IMR-90 (cell line): ENCODE measurements around the gene AKAP13. TPM values are rescaled to one million over a fixed set of nuclear protein-coding genes. Genes with fewer than 3 reads are reported as not detected.

Source experiments
- ATAC-seq: fragments of 200-7000 bp; cut with Tn5 transposase; 2 replicates; pipeline ENCODE4 v1.9.1; 2020; ENCODE audit warnings: low read depth, mild to moderate bottlenecking, moderate library complexity
- BruUV-seq: library from RNA; stranded (reverse); fragments of 400-500 nt; replicated peaks from 2 replicates; lab custom pipeline; 2021; lab: Mats Ljungman, UMichigan
- CTCF ChIA-PET: fragments of 300-600 bp; formaldehyde crosslinking; extraction: SDS; loops from one replicate; lab custom pipeline; 2021; ENCODE audit warnings: antibody characterized with exemption; lab: Yijun Ruan, JAX
- POLR2A ChIA-PET: fragments of 300-600 bp; sonication (Branson Sonifier 250); formaldehyde crosslinking; loops from one replicate; lab custom pipeline; 2022; ENCODE audit warnings: antibody characterized with exemption; ENCODE audit not compliant: unreplicated experiment; lab: Charles Lee
- DNase-seq: peaks from one replicate; pipeline ENCODE4 v3.0.0; 2013
- H2AFZ ChIP-seq: replicated peaks from 2 replicates; pipeline ENCODE3; 2013; ENCODE audit warnings: low read length, mild to moderate bottlenecking; ENCODE audit not compliant: poor library complexity
- H2AK5ac ChIP-seq: 2 replicates; pipeline ENCODE4 v1.6.1; 2013; ENCODE audit warnings: low read depth, low read length, inconsistent platforms
- H2AK9ac ChIP-seq: replicated peaks from 2 replicates; pipeline ENCODE3; 2013; ENCODE audit warnings: mild to moderate bottlenecking, low read depth, low read length, moderate library complexity; ENCODE audit not compliant: poor library complexity
- H2BK120ac ChIP-seq: 2 replicates; pipeline ENCODE4 v1.6.1; 2013; ENCODE audit warnings: low read depth, low read length, inconsistent platforms
- H2BK15ac ChIP-seq: 3 replicates; pipeline ENCODE4 v1.6.1; 2013; ENCODE audit warnings: low read depth, low read length, inconsistent platforms
- H2BK20ac ChIP-seq: 2 replicates; pipeline ENCODE4 v1.6.1; 2013; ENCODE audit warnings: low read depth, mild to moderate bottlenecking, inconsistent platforms, low read length, moderate library complexity
- H2BK5ac ChIP-seq: 2 replicates; pipeline ENCODE4 v1.6.1; 2013; ENCODE audit warnings: mild to moderate bottlenecking, low read depth, low read length, inconsistent platforms; ENCODE audit not compliant: poor library complexity, severe bottlenecking
- H3K14ac ChIP-seq: replicated peaks from 2 replicates; pipeline ENCODE4 v1.6.1; 2013; ENCODE audit warnings: low read depth, low read length, inconsistent platforms
- H3K18ac ChIP-seq: 2 replicates; pipeline ENCODE4 v1.6.1; 2013; ENCODE audit warnings: low read depth, low read length, control low read depth
- H3K23ac ChIP-seq: 2 replicates; pipeline ENCODE4 v1.6.1; 2013; ENCODE audit warnings: low read depth, low read length, inconsistent platforms
- H3K27ac ChIP-seq: 2 replicates; pipeline ENCODE4 v1.5.1; 2013; ENCODE audit warnings: mild to moderate bottlenecking, control low read depth, low read length; ENCODE audit not compliant: insufficient read depth
- H3K27me3 ChIP-seq: 2 replicates; pipeline ENCODE4 v1.6.1; 2013; ENCODE audit warnings: low read length; ENCODE audit not compliant: control insufficient read depth, insufficient read depth
- H3K36me3 ChIP-seq: 2 replicates; pipeline ENCODE4 v1.6.1; 2013; ENCODE audit warnings: low read length, mixed read lengths; ENCODE audit not compliant: control insufficient read depth, insufficient read depth
- H3K4ac ChIP-seq: 2 replicates; pipeline ENCODE4 v1.6.1; 2013; ENCODE audit warnings: low read depth, low read length, inconsistent platforms
- H3K4me1 ChIP-seq: 2 replicates; pipeline ENCODE4 v1.6.1; 2013; ENCODE audit warnings: low read length, mixed read lengths; ENCODE audit not compliant: control insufficient read depth, insufficient read depth
- H3K4me2 ChIP-seq: 2 replicates; pipeline ENCODE4 v1.6.1; 2013; ENCODE audit warnings: low read depth, mild to moderate bottlenecking, control low read depth, low read length, moderate library complexity
- H3K4me3 ChIP-seq: 2 replicates; pipeline ENCODE4 v1.5.1; 2013; ENCODE audit warnings: low read depth, mild to moderate bottlenecking, control low read depth, low read length, moderate library complexity; ENCODE audit not compliant: insufficient read depth
- H3K56ac ChIP-seq: 2 replicates; pipeline ENCODE4 v1.6.1; 2013; ENCODE audit warnings: low read length, inconsistent platforms; ENCODE audit not compliant: insufficient read depth; ENCODE audit errors: extremely low read depth
- H3K79me1 ChIP-seq, 2 experiments: 2 replicates each; pipeline ENCODE4 v1.6.1; 2013; ENCODE audit warnings: low read length in 2 of 2, inconsistent platforms in 1 of 2, low read depth in 1 of 2
- H3K9ac ChIP-seq: 2 replicates; pipeline ENCODE4 v1.6.1; 2013; ENCODE audit warnings: low read depth, low read length, control low read depth
- H3K9me1 ChIP-seq: 2 replicates; pipeline ENCODE4 v1.6.1; 2013; ENCODE audit warnings: low read length, inconsistent platforms; ENCODE audit not compliant: insufficient read depth
- H3K9me3 ChIP-seq: 2 replicates; pipeline ENCODE4 v1.6.1; 2013; ENCODE audit warnings: low read length; ENCODE audit not compliant: control insufficient read depth, insufficient read depth
- H4K20me1 ChIP-seq: 2 replicates; pipeline ENCODE4 v1.6.1; 2013; ENCODE audit warnings: low read length, inconsistent platforms; ENCODE audit not compliant: insufficient read depth
- H4K5ac ChIP-seq: 2 replicates; pipeline ENCODE4 v1.6.1; 2013; ENCODE audit warnings: mild to moderate bottlenecking, low read depth, low read length, control low read depth
- H4K8ac ChIP-seq, 2 experiments: 2 replicates each; pipeline ENCODE4 v1.6.1; 2013; ENCODE audit warnings: low read depth in 2 of 2, low read length in 2 of 2, control low read depth in 1 of 2, inconsistent platforms in 1 of 2
- H4K91ac ChIP-seq: 2 replicates; pipeline ENCODE4 v1.6.1; 2013; ENCODE audit warnings: low read depth, low read length, inconsistent platforms; ENCODE audit not compliant: insufficient read depth
- BHLHE40 ChIP-seq: fragments of 150-350 bp; IDR thresholded peaks from 2 replicates; pipeline ENCODE4 v1.6.1; 2016; ENCODE audit warnings: mild to moderate bottlenecking, low read depth, low read length
- MAZ ChIP-seq: IDR thresholded peaks from 2 replicates; pipeline ENCODE4 v1.6.1; 2012; ENCODE audit warnings: low read depth, mild to moderate bottlenecking, low read length, improper control_type of control experiment, moderate library complexity, borderline replicate concordance
- RAD21 ChIP-seq: IDR thresholded peaks from 2 replicates; pipeline ENCODE4 v1.6.1; 2012; ENCODE audit warnings: low read length, improper control_type of control experiment
- SMC3 ChIP-seq: fragments of 150-350 bp; IDR thresholded peaks from 2 replicates; pipeline ENCODE4 v1.6.1; 2016; ENCODE audit warnings: low read depth, mild to moderate bottlenecking, antibody characterized with exemption, low read length, moderate library complexity
- WGBS, 2 experiments: methylation state at CpG; one replicate each; pipeline versions ENCODE4 v1.1.5 to v1.1.7; 2013; ENCODE audit warnings: missing lambda C conversion rate in 2 of 2; ENCODE audit not compliant: insufficient read length in 1 of 2; ENCODE audit errors: extremely low coverage in 2 of 2; 5-methylcytosine and 5-hydroxymethylcytosine counted together
- dilution Hi-C: fragments of 300-500 bp; cut with HindIII; formaldehyde crosslinking; loops from one replicate; pipeline ENCODE4 v1.14.3; 2018; ENCODE audit warnings: low sequenced_read_pairs; ENCODE audit not compliant: unreplicated experiment
- in situ Hi-C: fragments of 300-500 bp; cut with MboI; formaldehyde crosslinking; loops from 3 replicates; pipeline ENCODE4 v1.14.3; 2019; ENCODE audit warnings: low sequenced_read_pairs, inconsistent platforms, mixed read lengths
- intact Hi-C: fragments of 100-400 bp; cut with micrococcal nuclease; formaldehyde crosslinking; loops from 2 replicates; pipeline ENCODE4 v1.10.0; 2022
- polyA plus RNA-seq, 3 experiments: library from polyadenylated mRNA; depleted of rRNA; stranded (reverse); fragments of >200 nt; gene quantifications; 2 replicates each; pipeline ENCODE4 v1.2.3, GENCODE V29; 2012; ENCODE audit warnings: low replicate concordance in 1 of 3
- total RNA-seq: library from RNA; depleted of rRNA; stranded (reverse); fragments of >200 nt; gene quantifications from 2 replicates; pipeline ENCODE4 v1.2.3, GENCODE V29; 2012

Gene AKAP13
- total and polyA plus RNA-seq, 2 of the 4 experiments (the other 2 are of a cell fraction): 10.4 to 46.4 TPM

GRCh38 chr15:85488997-85489396 lies 108.6 kb downstream of the AKAP13 start:
- peaks cover 30 to 62% of the 10 kb centered on the region in 2 experiments for H3K79me1 ChIP-seq
- BruUV-seq: no TSS peak
- H3K4me1 ChIP-seq: no peaks in the 10 kb centered on the region; the same call in none of the 2 replicates
- no peak overlapping the region for H2AFZ ChIP-seq
- no peak overlapping the region for H2BK120ac ChIP-seq
- no peak overlapping the region for H3K4me3 ChIP-seq
- no peak overlapping the region for H2AK5ac ChIP-seq
- H2BK20ac ChIP-seq: no peak overlapping the region
- dilution Hi-C loops (no loop called here), in situ Hi-C loops (loop anchor here (10.0 kb wide), 1 partner anchor 346 kb away; no protein-coding TSS in a partner anchor), intact Hi-C loops (loop anchor here (10.0 kb wide), 1 partner anchor 216 kb away; no protein-coding TSS in a partner anchor)
- H4K20me1 ChIP-seq: peaks cover under 1% of the 10 kb centered on the region; the same call in 1 of the 2 replicates
- H2AK9ac ChIP-seq: no peak overlapping the region
- H2BK5ac ChIP-seq: no peak overlapping the region
- H3K23ac ChIP-seq: no peak overlapping the region
- no peaks in the 10 kb centered on the region for H3K9me3 ChIP-seq
- no peak overlapping the region for H3K56ac ChIP-seq
- H3K4ac ChIP-seq: no peak overlapping the region
- no peak overlapping the region for H4K5ac ChIP-seq
- CTCF ChIA-PET: interaction anchor here (1.5 kb wide), 1 partner anchor 192 kb away, joined by 5 read pairs; no protein-coding TSS in a partner anchor
- ATAC-seq (no peak), DNase-seq (no peak)
- H4K8ac ChIP-seq: no peak overlapping the region
- no peak overlapping the region for H3K18ac ChIP-seq
- H3K14ac ChIP-seq: no peak overlapping the region
- peaks cover 2% of the 10 kb centered on the region; the same call in 1 of the 2 replicates for H3K36me3 ChIP-seq
- no peak overlapping the region for H4K91ac ChIP-seq
- no peak overlapping the region for H3K4me2 ChIP-seq
- no peak overlapping the region for H2BK15ac ChIP-seq
- no peaks in the 10 kb centered on the region for H3K27me3 ChIP-seq
- H3K27ac ChIP-seq: no peak overlapping the region
- WGBS, 2 experiments: no CpG with 5 or more reads among the region's 1 CpG
- no peak overlapping the region for H3K9ac ChIP-seq
- peaks cover 9% of the 10 kb centered on the region for H3K9me1 ChIP-seq
- POLR2A ChIA-PET: no interaction called here
- TF ChIP-seq MAZ (no peak), BHLHE40 (no peak), SMC3 (no peak), RAD21 (no peak)
